Calu3 (cell line): Measurements from ENCODE around the gene TSPAN5. TPM values are rescaled to one million over a fixed set of nuclear protein-coding genes. Genes with fewer than 3 reads are reported as not detected.

Experiments used
- BruUV-seq: library from RNA; stranded (reverse); fragments of 400-500 nt; replicated peaks from 2 replicates; lab custom pipeline; 2021; lab: Mats Ljungman, UMichigan
- CTCF ChIA-PET: fragments of 300-600 bp; sonication (Branson Sonifier 250); formaldehyde crosslinking; loops from one replicate; lab custom pipeline; 2022; ENCODE audit warnings: antibody characterized with exemption; lab: Charles Lee
- DNase-seq: peaks from one replicate; pipeline ENCODE4 v3.0.0; 2022
- H3K27ac Mint-ChIP-seq: one replicate; pipeline ENCODE4 v1.8.0; 2022; ENCODE audit warnings: mixed read lengths; ENCODE audit not compliant: unreplicated experiment
- H3K27me3 Mint-ChIP-seq: one replicate; pipeline ENCODE4 v1.8.0; 2022; ENCODE audit warnings: mixed read lengths; ENCODE audit not compliant: unreplicated experiment
- H3K36me3 Mint-ChIP-seq: one replicate; pipeline ENCODE4 v1.8.0; 2022; ENCODE audit warnings: mild to moderate bottlenecking, moderate library complexity, mixed read lengths; ENCODE audit not compliant: insufficient read depth, unreplicated experiment
- H3K4me1 Mint-ChIP-seq: one replicate; pipeline ENCODE4 v1.8.0; 2022; ENCODE audit warnings: mild to moderate bottlenecking, low read depth, mixed read lengths; ENCODE audit not compliant: unreplicated experiment
- H3K4me3 Mint-ChIP-seq: one replicate; pipeline ENCODE4 v1.8.0; 2022; ENCODE audit warnings: mild to moderate bottlenecking, low read depth, moderate library complexity, mixed read lengths; ENCODE audit not compliant: unreplicated experiment
- H3K9me3 Mint-ChIP-seq: one replicate; pipeline ENCODE4 v1.8.0; 2022; ENCODE audit warnings: low read depth, mixed read lengths; ENCODE audit not compliant: unreplicated experiment
- intact Hi-C: fragments of 100-400 bp; cut with micrococcal nuclease; formaldehyde crosslinking; loops from one replicate; pipeline ENCODE4 v1.10.0; 2022; ENCODE audit not compliant: unreplicated experiment
- total RNA-seq: library from RNA; stranded (reverse); gene quantifications from 2 replicates; pipeline ENCODE4 v1.2.3, GENCODE V29; 2022
- TF ChIP-seq, protein P1 (sequence below): fragments of 200-600 bp; IDR thresholded peaks from one replicate; pipeline ENCODE4 v1.8.0; 2022; ENCODE audit warnings: antibody characterized with exemption; ENCODE audit not compliant: unreplicated experiment

The TSPAN5 gene
- total RNA-seq, 1 experiment from 2014 or later: 4.8 TPM

DNA sequence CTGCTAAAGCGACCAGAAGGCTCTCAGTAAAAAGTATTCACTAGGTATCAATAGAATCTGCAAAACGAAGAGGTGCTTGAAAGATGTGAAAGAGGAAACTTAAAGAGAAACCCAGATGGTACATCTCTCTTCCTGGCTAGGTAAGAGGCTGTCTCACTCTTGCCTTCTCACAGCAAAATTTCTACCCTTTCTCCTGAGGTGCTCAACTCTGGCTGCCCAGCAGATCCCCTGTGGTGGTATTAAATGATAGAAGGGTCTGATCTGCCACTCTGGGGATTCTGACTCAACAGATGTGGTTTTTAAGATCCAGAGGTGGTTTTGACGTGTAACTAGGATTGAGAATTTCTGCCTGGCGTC lies 14.9 kb upstream of the TSPAN5 start:
- TF ChIP-seq, protein P1, sequence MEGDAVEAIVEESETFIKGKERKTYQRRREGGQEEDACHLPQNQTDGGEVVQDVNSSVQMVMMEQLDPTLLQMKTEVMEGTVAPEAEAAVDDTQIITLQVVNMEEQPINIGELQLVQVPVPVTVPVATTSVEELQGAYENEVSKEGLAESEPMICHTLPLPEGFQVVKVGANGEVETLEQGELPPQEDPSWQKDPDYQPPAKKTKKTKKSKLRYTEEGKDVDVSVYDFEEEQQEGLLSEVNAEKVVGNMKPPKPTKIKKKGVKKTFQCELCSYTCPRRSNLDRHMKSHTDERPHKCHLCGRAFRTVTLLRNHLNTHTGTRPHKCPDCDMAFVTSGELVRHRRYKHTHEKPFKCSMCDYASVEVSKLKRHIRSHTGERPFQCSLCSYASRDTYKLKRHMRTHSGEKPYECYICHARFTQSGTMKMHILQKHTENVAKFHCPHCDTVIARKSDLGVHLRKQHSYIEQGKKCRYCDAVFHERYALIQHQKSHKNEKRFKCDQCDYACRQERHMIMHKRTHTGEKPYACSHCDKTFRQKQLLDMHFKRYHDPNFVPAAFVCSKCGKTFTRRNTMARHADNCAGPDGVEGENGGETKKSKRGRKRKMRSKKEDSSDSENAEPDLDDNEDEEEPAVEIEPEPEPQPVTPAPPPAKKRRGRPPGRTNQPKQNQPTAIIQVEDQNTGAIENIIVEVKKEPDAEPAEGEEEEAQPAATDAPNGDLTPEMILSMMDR: no peak
- DNase-seq: no peak
- Mint-ChIP-seq H3K36me3 (no peaks in the 10 kb centered on the region), H3K4me1 (no peaks in the 10 kb centered on the region), H3K4me3 (no peak overlapping the region), H3K27ac (no peak overlapping the region), H3K9me3 (no peaks in the 10 kb centered on the region), H3K27me3 (no peaks in the 10 kb centered on the region)
- CTCF ChIA-PET: no interaction called here
- no TSS peak for BruUV-seq
- intact Hi-C loops: no loop called here

DNA sequence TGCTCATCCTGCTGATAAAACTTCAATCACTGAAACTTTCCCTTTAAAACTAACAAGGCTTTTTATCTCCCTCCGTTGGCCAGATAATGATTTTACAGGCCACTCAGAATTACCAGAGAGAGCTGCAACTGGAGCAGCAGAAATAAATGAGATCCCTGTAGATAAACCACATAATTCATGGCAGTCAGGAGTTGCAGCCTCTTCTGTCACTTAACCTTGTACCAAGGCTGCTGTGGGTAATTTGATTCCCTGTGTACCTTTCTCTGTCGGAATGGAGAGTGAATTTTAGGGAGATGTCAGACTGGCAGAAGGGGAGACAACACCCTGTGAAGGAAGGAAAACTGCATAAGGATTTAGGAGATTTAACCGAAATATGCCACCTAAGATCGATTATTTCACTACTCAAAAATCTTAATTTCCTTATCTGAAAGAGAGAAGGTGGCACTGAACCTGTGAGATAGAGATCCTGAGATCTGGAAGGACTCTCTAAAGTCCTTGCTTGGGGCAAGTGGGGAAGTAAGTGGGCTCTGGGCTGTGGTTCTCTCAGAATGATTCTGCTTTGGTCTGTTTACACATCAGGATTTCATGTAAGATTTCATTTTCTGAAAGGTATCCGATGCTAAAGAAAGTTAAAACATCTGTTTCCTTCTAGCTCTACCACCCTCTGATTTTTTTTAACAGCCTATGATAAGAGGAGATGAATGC lies 14.3 kb upstream of the TSPAN5 start:
- H3K9me3 Mint-ChIP-seq: no peaks in the 10 kb centered on the region
- TF ChIP-seq, protein P1: no peak
- no peak overlapping the region for H3K27ac Mint-ChIP-seq
- no peak for DNase-seq
- no peak overlapping the region for H3K4me3 Mint-ChIP-seq
- no TSS peak for BruUV-seq
- no peaks in the 10 kb centered on the region for H3K36me3 Mint-ChIP-seq
- CTCF ChIA-PET: no interaction called here
- intact Hi-C loops: no loop called here
- no peaks in the 10 kb centered on the region for H3K4me1 Mint-ChIP-seq
- no peaks in the 10 kb centered on the region for H3K27me3 Mint-ChIP-seq

DNA sequence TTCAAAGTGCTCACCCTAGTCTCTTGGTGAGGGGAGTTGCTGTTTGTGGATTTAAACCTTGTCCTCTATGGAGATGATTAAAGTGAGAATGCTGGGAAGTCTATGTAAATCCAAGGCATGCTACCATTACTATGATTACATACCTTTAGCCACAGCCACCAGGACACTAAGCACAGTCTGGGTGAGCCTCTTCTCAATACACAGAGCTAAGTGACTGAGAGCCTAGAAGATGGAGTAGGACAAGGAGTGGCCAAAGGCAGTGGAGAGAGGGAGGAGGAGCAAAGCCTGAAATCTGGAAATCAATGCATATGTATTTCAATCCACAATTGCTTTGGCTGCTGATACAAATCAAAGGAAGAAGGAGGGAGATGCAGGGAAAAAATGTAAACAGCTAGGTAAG lies 12.7 kb upstream of the TSPAN5 start:
- intact Hi-C loops: no loop called here
- Mint-ChIP-seq H3K36me3 (no peaks in the 10 kb centered on the region), H3K4me3 (no peak overlapping the region), H3K27me3 (no peaks in the 10 kb centered on the region), H3K27ac (no peak overlapping the region), H3K4me1 (no peaks in the 10 kb centered on the region), H3K9me3 (no peaks in the 10 kb centered on the region)
- no TSS peak for BruUV-seq
- CTCF ChIA-PET: interaction anchor here (0.6 kb wide), 1 partner anchor 163 kb away, joined by 3 read pairs; no protein-coding TSS in a partner anchor
- no peak for DNase-seq
- TF ChIP-seq, protein P1: no peak

DNA sequence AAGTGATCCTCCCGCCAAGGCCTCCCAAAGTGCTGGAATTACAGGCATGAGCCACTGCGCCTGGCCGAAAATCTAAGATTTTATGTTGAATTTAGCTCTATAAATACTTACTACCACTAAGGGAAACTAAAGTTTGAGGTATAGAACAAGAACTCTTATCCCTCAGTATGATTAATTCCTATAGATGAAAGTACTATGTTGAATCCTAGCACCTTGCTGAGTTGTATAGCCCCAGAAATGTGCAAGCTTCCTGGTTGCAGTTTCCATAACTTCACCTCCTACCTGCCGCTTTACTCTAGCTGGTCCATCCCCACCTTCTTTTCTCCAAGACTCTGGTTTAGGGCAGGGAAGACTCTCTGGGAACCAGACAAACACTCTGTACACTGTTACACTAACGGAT lies 11.8 kb upstream of the TSPAN5 start:
- Mint-ChIP-seq H3K4me3 (no peak overlapping the region), H3K4me1 (no peaks in the 10 kb centered on the region), H3K9me3 (no peaks in the 10 kb centered on the region), H3K36me3 (no peaks in the 10 kb centered on the region), H3K27ac (no peak overlapping the region), H3K27me3 (no peaks in the 10 kb centered on the region)
- intact Hi-C loops: no loop called here
- no TSS peak for BruUV-seq
- TF ChIP-seq, protein P1: no peak
- CTCF ChIA-PET: no interaction called here
- DNase-seq: no peak
